Measurements from ENCODE around the gene DFFB. TPM values are rescaled to one million over a fixed set of nuclear protein-coding genes. Genes with fewer than 3 reads are reported as not detected.

The DFFB gene
- total RNA-seq, 1 donor from 2014 or later: 5.1 TPM

DNA sequence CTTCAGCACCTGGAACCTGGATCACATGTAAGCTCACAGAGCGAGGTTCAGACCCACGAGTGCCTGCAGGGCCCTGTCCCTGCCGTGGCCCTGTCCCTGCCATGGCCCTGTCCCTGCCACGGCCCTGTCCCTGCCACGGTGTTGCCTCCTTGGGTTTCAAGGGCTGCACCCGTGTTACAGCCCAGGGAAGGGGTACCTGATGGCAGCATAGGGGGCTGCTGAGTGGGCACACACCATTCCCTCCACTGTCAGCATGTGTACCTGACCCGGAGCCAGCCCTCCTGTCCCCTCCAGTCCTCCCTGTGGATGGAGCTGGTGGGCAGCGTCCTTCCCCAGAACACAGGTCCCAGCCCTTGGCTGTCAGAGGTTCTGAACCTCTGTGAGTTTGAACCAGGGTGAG is 15.3 kb downstream of the DFFB start:
- no peak for DNase-seq (ENCODE audit: low read depth)

DNA sequence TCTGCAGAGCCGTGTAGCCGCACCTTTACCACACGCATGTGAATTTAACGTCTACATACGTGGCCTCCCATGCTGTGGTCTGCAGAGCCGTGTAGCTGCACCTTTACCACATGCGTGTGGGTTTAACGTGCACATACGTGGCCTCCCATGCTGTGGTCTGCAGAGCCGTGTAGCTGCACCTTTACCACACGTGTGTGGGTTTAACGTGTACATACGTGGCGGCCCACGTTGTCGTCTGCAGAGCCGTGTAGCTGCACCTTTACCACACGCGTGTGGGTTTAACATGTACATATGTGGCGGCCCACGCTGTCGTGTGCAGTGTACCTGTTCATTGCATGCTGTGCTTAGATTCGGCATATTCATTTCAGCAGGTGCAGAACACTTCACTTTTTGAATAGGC is 17.5 kb downstream of the DFFB start:
- DNase-seq (ENCODE audit: low read depth): no peak

DNA sequence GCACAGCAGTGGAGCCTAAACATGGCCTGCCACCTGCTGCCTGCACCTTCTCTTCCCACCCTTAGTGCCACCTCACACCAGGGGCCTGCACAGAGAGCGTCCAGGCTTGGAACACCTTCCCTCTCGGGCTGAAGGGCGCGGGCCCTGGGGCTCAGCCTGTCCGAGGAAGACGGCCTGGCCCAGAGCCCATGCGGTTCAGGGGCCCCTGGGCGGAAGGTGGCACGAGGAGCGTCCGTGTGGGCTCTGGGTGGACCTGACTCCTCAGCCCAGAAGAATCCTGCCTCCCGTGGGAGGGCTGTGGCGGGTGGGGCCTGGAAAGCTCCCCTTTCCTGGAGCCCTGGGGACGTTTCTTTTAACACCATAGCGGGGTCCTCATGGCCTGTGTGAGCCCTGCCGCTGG is 19.4 kb downstream of the DFFB start:
- DNase-seq (ENCODE audit: low read depth): no peak

DNA sequence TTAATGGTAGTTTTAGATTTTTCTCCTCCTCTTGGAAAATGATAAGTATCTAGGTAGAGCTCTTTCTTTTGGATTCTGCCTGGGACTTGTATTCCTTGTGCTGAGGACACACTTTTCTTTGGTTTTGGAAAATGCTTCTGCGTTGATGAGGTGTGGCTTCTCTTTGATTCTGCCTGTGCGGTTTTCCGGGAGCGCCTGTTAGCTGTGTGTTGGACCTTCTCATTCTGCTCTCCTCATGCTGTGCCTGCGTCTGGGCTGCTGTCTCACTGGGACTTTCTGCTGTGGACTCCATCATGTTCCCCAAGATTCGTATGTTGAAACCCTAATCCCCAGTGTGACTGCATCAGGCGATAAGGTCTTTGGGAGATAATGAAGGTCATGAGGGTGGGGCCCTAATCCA is 21.8 kb downstream of the DFFB start:
- no peak for DNase-seq (ENCODE audit: low read depth)

DNA sequence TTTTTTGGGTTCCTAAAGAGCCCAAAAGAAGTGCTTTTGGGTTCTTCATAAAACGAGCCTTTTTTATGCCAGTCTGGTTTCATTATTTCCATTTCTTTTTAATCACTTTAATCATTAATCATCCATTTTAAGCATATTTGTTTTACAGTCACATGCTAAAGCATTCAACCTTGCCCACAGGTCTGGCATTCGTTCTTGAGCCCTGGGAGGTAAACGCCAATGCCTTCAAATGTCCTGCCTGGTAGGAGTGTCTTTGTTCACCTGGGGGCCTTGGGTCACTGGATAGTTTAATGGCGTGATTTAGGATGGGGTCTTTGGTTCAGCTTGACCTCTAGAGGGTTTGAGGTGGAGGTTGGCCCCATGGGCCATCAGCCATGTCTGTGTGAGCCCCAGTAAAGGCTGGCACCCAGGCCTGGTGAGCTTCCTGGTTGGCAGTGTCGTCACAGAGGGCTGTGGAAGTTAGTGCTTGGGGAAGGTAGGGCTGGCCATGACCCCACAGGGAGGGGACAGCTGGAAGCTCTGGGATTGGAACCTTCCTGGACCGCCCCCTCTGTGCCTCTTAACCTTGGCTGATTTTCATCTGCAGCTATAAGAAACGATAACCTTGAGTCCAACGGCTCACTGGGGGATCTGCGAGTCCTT is 22.6 kb downstream of the DFFB start:
- no peak for DNase-seq (ENCODE audit: low read depth)

DNA sequence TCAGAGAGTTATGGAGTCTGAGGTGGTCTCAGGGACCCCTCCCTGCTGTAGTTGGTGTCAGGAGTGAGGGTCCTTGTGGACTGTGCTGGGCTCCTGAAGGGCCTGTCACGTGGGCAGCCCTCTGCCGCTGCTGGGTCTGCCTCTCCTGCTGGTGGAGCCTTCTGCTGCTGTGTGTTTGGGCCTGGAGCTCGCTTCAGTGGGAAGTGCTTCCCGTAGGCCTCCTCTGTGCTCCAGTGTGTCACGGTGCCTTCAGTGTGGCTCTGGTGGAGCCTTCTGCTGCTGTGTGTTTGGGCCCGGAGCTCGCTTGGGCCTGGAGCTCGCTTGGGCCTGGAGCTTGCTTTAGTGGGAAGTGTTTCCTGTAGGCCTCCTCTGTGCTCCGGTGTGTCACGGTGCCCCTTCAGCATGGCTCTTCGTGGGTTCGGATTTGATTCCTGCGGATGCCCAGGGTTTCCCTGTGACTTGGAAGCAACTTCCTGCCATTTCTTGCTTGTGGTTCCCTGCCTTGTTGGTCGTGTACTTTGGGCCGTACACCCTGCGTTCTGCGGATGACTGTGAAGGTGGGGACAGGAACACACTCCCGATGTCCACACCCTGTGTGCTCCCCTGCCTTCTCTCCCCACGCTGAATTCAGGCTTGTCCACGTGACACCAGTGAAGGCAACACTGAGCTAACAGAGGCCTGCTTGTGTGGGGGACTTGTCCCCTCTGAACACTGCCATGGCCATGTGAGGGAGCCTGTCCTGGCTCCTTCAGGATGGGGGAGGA is 23.3 kb downstream of the DFFB start:
- DNase-seq (ENCODE audit: low read depth): no peak

DNA sequence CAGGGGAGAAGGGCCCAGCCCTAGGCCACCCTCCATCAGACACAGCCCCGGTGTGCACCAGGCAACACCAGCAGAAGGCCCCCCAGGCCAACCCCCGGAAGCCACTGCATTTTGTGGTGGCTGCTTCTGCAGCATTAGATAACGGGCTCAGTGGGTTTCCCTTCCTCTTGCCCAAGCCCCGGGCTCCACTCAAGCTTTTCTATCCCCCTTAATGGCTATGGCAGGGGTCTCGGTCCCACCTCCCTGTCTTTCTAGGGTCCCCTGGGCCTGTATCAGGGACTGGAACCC is 23.9 kb downstream of the DFFB start:
- DNase-seq (ENCODE audit: low read depth): no peak

DNA sequence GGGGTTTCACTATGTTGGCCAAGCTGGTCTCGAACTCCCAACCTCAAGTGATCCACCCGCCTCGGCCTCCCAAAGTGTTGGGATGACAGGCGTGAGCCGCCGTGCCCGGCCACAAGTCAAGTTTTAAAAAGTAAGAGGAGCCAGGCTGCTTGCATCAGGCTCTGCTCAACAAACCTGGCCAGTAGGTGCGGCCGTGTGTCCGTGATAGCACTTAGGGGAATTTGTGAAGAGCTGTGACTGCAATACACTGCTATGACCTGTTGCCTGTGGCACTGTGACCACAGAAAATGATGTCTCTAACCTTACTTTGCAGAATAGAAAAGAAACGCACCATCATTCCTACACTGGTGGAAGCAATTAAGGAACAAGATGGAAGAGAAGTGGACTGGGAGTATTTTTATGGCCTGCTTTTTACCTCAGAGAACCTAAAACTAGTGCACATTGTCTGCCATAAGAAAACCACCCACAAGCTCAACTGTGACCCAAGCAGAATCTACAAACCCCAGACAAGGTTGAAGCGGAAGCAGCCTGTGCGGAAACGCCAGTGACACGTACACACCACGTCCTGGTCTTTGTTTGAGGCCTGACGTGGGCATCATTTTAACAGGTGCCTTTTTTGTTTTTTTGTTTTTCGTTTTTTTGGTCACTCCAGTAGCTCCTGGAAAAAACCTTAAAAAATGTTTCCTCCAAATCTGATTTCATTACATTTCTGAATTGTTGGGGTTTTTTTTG is 26.1 kb downstream of the DFFB start:
- no peak for DNase-seq (ENCODE audit: low read depth)

DNA sequence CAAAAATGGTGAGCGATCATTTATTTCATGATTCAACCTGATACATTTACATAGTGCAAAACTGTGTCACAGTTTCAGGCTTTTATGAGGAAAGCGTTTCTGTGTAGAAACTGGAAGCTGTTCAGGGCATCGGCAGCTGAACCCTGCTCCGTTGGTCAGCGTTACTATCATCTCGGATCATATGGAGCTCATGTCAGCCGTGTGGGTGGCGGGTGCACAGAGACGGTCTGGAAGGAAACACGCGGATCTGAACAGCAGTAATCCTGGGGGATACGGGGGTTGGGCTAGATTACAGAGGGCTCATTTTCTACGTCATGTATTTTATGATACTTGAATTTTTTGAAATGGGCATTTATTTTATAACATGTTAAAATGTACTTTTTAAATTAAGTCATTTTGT is 27.7 kb downstream of the DFFB start:
- no peak for DNase-seq (ENCODE audit: low read depth)

DNA sequence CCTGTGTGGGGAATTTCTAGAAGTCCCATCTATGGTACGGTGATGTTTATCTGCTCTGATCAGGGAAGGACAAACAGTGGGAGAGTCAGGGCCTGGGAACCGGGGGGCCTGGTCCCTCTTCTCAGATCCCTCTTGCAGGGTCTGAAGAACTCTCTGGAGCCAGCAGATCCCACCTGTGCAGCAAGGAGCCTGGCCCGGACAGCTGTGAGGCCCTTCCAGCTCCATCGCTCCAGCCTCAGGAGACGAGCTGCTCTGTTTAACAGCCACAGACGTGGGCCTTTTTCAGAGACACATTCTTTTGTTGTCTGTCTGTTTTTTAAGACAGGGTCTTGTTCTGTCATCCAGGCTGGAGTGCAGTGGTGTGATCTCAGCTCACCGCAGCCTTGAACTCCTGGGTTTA is 28.3 kb downstream of the DFFB start:
- no peak for DNase-seq (ENCODE audit: low read depth)

DNA sequence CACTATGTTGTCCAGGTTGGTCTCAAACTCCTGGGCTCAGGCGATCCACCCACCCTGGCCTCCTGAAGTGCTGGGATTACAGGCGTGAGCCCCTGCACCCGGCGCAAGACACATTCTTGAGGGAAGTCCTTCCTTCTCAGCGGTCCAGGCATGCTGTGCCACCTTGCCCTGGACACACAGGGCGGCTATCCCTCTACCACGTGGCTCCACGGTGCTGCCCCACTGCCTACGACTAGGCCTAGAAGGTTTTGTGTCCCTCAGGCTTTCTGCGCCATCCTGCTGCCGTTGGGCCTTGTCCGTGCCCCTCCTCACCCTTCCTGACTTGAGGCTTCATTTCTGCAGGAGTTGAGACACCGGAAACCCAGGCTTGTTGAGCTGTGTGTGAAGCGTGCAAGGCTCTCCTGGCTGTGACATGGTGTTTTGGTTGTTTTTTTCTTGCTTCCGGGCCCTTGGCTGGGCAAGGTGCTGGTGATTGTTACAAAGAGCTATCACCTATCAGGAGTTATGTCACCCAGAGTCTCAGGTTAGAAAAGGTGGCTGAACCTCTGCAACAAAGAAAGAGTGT is 28.9 kb downstream of the DFFB start:
- DNase-seq (ENCODE audit: low read depth): no peak

DNA sequence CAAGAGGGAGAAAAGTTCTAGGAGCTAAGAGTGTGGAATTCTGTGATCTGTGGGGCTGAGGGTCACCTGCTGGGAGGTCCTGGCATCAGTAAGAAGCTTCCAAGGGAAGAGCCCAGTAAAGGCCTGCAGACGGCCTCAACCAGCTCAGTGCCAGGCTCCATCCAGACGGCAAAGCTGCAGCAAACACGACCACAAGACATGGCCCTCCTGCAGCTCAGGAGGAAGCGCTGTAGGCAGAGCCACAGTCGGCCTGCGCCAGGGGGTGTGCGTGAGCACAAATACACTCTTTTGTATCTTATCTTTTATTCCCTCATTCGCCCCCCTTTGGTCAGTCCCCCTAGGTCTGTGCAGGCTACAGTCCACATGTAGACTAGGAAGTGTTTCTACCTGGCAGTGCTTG is 29.4 kb downstream of the DFFB start:
- DNase-seq (ENCODE audit: low read depth): no peak

DNA sequence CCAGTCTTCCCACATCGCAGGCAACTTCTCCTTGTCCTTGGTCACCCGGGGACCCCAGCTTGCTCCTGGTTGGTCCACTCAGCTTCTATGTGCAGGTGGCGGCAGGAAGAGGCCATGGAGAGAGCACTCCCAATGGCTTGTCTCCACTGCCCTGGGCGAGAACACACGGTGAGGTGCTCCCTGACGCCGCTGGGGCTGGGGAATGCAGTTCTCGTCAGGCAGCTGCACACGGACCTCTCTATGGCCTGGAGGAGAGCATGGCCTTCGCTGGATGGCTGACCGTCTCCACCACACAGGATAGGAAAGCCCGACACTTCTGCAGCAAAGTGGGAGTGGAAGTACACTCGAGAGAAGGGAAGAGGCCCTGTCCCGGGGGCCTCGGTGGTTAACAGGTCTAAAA is 31.0 kb downstream of the DFFB start:
- DNase-seq (ENCODE audit: low read depth): no peak

DNA sequence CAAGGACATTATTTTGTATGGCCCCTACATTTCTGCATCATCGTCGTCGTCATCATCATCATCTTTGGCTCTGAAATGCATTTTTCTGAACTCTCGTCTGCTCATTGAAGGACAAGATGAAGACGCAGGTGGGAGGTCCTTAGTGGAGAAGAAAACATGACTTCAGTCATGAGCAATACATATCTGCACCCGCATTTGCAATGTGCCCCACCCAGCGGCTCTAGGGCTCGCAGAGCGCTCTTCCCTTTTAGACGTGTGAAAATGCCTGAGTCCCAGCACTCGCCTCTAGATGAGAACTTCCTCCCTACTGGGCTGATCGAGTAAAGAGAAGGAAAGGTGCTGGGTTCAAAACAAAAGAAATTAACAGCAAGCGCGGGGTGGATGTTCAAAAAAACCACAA is 32.7 kb downstream of the DFFB start:
- DNase-seq (ENCODE audit: low read depth): no peak

DNA sequence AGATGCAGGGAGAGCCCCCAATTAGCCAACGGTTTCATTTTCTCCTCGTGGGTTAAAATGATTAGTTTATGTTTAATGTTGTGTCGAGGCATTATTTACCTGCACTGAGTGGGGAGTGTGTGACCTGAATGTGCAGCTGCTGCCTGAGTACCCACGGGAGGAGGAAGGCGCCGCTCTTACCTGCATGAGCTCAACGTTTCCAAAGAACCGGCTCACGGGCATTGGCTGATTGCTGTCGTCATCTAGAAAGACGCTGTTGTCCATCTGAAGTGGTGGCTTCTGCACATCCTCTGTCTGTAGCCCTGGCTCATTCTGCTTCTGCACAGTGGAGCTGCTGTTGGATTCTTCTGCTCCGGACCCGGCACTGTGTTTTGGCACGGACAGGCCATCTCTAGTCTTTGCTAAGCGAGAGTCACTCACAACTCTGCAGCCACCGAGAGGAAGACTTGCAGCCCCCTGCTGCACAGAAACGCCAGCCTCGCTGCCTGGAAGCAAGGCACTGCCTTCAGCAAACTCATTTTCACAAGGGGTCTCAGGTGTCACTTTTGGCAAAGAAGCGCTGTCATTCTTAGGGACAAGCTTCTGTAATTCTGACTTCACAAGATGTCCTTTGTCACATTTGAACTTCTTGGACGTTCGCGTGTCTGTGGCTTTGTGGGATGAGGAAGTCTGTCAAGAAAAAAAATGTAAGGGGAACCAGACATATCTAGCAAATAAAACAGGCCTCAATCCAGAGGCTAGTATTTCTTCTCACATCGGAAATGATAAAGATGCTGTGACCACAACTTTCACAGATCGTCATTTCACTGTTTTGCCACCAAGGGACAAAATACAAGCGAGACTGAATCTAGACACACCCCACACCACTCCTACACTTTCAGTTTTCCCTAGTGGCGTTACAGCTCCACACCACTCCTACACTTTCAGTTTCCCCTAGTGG is 33.4 kb downstream of the DFFB start:
- no peak for DNase-seq (ENCODE audit: low read depth)

DNA sequence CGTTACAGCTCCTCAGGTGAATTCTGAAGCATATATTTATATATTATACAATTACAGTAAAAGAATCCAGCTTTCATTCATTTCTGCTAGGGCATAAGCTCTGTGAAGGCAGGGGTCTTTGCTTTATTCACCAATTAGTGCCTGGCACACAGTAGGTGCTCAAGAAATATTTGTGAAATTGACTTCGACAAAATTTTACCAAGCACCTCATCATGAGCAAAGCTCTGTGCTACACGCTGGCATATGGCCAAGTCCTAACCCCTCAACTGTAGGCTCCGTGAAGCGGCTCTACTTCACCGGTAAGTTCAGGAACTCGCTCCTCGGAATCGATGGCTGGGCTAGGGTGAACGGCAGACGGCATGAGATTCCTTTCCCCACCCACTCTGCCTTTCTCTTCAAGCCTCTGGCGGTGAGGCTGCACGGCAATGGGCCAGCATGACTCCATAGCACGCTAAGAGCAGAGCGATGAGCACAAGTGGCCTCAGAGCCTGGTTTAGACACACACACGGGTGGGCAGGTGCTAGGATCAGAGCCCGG is 34.1 kb downstream of the DFFB start:
- no peak for DNase-seq (ENCODE audit: low read depth)

DNA sequence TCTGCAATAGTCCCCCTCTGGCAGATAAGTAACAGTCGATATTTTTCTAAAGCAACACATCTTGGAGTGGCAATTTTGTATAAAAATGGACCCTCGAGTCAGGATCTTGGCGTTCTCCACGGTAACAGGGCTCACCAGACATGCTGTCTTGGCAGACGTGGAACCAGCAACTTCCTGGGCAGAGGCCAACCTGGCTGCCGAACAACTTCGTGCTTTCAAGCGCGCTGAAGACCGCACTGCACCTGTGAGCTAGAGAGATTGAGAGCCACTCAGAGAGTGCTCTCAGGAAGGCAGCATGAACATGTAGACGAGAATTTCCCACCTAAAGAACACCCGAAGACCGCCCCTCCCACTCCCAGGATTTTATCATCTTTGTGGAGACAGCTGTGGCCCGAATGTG is 35.5 kb downstream of the DFFB start:
- DNase-seq (ENCODE audit: low read depth): no peak

DNA sequence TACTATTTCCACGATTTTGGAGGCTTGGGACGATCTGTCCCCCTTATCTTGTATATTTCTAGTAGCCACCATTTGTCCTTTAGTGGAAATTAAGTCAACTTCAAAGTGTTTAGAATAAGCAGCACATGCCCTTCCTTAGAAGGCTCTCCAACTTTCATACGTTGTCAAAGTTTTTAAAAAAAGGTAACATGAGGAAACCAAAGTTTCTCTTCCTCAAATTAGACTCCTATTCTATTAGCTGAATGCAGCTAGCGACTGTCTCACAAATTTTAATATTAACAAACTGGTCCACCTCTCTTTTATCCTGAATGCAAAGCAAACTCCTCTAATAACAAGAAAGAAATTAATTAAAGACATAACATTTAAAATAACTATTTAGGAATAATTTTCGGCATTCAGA is 35.9 kb downstream of the DFFB start:
- DNase-seq (ENCODE audit: low read depth): no peak

DNA sequence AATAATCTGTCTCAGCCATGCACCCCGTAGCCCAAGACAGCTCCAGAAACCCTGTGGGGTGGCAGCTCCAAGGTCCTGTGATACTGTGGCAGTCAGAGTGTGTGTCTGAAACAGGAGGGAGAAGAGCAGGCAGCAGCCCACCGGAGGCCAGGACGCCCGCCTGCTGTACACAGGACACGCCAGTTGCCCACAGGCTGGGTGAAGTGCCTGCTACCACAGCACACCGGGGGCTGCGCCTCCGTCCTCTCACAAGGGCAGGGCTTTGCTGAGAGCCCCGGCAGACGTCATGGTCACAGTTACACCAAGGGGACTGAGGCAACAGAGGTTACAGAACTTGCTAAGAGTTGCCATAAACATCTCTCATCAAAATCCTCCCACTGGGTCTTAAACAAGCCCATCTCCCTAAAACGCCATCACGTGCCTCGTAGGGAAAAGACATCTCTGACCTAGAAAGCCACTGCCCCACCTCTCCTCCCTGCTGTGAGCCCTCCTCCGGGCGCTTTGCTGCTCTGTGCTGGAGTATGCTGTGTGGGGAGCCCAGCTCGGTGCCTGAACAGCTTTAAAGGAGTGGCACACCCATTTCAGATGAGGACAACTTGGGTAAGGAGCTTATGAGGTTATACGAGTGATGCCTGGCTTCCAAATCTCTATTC is 37.5 kb downstream of the DFFB start:
- no peak for DNase-seq (ENCODE audit: low read depth)

DNA sequence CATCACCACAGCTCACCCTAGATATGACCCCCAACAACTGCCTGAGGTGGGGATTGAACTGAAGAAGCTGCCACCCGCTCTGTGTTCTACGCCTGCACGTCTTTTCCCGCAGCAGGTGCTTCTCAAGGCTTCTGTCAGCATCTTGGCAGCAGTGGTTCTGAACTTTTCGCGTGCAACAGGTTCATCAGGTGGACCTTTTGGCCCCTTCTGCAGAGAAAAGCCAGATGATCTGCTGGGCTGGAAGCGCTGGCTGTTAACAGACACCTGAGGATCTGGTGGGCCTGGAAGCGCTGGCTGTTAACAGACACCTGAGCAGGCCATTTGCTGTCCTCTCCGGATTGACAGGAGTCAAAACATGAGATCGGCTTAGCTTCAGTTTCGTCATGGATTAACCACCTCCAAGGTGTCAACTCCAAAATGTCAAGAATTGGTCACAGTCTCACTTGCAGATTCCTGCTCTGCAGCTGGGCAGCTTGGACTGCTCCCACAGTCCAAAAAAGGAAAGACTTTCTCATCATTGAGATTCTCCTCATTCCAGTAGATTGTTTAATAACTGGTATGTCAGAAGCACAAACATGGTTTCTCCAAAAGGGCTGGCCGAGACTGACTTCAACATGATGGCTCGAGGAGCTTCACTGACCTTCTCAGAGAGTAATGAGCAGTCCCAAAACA is 38.1 kb downstream of the DFFB start:
- DNase-seq (ENCODE audit: low read depth): no peak

DNA sequence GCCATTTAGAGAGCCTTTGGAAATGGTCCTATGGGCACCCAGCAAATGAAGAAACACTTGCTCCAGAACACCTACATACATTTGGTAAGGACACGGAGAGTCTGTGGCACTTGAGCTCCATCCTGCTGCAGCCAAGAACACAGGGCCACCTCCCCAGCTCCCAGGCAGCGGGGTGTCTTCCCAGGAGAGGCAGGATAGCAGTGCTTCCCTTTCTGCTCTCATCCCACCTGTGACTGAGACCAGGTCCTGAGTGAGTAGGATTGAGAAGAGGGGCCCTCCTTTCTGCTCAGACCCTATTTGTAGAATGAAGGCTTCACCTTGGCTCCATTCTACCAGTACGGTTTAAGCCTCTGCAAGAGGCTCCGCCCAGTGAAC is 38.7 kb downstream of the DFFB start:
- no peak for DNase-seq (ENCODE audit: low read depth)
